ENCODE data around the gene FILIP1L.

Gene FILIP1L

GRCh38 chr3:100141586-100141985, 27.3 kb upstream of the FILIP1L start:
- TF ChIP-seq CTCF (IDR thresholded peaks at IDR 0.05; ENCODE audit: low read depth, low read length) = no peak
- no peak for DNase-seq (ENCODE audit: extremely low read depth, low read depth)

- no peak for DNase-seq (ENCODE audit: extremely low read depth, low read depth)
- TF ChIP-seq CTCF (IDR thresholded peaks at IDR 0.05; ENCODE audit: low read depth, low read length) = no peak
Observed at GRCh38 chr3:100140976-100141375, 26.7 kb upstream of the FILIP1L start.

- no peak for TF ChIP-seq CTCF (IDR thresholded peaks at IDR 0.05; ENCODE audit: low read depth, low read length)
- DNase-seq (ENCODE audit: extremely low read depth, low read depth) = no peak
Observed at GRCh38 chr3:100136921-100137320, 22.6 kb upstream of the FILIP1L start.

- no peak for TF ChIP-seq CTCF (IDR thresholded peaks at IDR 0.05; ENCODE audit: low read depth, low read length)
- DNase-seq (ENCODE audit: extremely low read depth, low read depth) = no peak
Observed at GRCh38 chr3:100131241-100131640, 16.9 kb upstream of the FILIP1L start.

GRCh38 chr3:100129941-100130340, 15.6 kb upstream of the FILIP1L start:
- TF ChIP-seq CTCF (IDR thresholded peaks at IDR 0.05; ENCODE audit: low read depth, low read length) = no peak
- DNase-seq (ENCODE audit: extremely low read depth, low read depth) = no peak

GRCh38 chr3:100128565-100128964, 14.3 kb upstream of the FILIP1L start:
- TF ChIP-seq CTCF (IDR thresholded peaks at IDR 0.05; ENCODE audit: low read depth, low read length) = no peak
- DNase-seq (ENCODE audit: extremely low read depth, low read depth) = no peak

- no peak for TF ChIP-seq CTCF (IDR thresholded peaks at IDR 0.05; ENCODE audit: low read depth, low read length)
- no peak for DNase-seq (ENCODE audit: extremely low read depth, low read depth)
Observed at GRCh38 chr3:100127792-100128191, 13.5 kb upstream of the FILIP1L start.
